Subcutaneous adipose tissue (tissue), 4 donors: ENCODE results near the gene PAGE1. TPM values are rescaled to one million over a fixed set of nuclear protein-coding genes. Genes with fewer than 3 reads are reported as not detected.

ENCODE experiments used
- CTCF ChIP-seq: fragments of 450-650 bp; IDR thresholded peaks from one replicate; pipeline ENCODE4 v1.5.1; 2016; ENCODE audit warnings: low read depth, mild to moderate bottlenecking, control low read depth, antibody characterized with exemption, moderate library complexity
- total RNA-seq, 4 donors: library from RNA; depleted of rRNA; stranded (reverse); fragments of >200 nt; gene quantifications; one replicate each; pipeline ENCODE4 v1.1.0, GENCODE V29; 2016

The PAGE1 gene
- total RNA-seq: 1 to 10 TPM in 1 of 4 donors, not detected in 3; 1.9 TPM

GRCh38 chrX:49695276-49696180, at the start of gene PAGE1:
PAGE1 (minus strand) TSS chrX:49695984; CDS start chrX:49694770, 1,214 bp downstream.
- TF ChIP-seq CTCF: no peak

GRCh38 chrX:49727847-49728246, 32.1 kb upstream of the PAGE1 start:
- TF ChIP-seq CTCF: no peak

- no peak for TF ChIP-seq CTCF
Measured at GRCh38 chrX:49726966-49727365, 31.2 kb upstream of the PAGE1 start.

- no peak for TF ChIP-seq CTCF
Measured at GRCh38 chrX:49725923-49726904, 30.4 kb upstream of the PAGE1 start.

- no peak for TF ChIP-seq CTCF
Measured at GRCh38 chrX:49725401-49725800, 29.6 kb upstream of the PAGE1 start.

GRCh38 chrX:49712577-49712976, 16.8 kb upstream of the PAGE1 start:
- TF ChIP-seq CTCF: no peak
